Left hindlimb (tissue), 1 donor: ENCODE results near the gene RPS6KA5.
"Not testable (repeated sequence)": the region's sequence is repeated elsewhere in the genome, so short reads cannot be mapped to it uniquely, and the experiment has no call there.

ENCODE experiments used
- DNase-seq: peaks from one replicate; pipeline ENCODE4 v3.0.0-alpha.2; 2018

Gene RPS6KA5

DNA sequence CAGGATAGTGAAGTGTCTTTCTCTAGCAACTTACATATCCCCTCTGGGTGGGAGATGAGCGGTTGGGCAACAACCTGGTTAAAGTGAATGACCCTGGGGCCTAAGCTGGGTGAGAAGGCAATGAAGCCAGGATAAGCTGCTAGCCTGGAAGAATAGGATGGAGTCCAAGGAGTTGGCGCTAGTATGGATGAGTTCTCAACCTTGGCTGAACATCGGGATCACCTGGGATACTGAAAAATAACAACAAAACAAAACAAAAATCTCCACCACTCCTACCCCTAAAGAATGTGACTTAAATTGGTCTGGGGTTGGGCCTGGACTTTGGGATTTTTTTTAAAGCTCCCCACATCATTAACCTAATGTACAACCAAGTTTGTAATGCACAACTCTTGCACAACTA lies 4.8 kb upstream of the RPS6KA5 start:
- DNase-seq, result no peak

DNA sequence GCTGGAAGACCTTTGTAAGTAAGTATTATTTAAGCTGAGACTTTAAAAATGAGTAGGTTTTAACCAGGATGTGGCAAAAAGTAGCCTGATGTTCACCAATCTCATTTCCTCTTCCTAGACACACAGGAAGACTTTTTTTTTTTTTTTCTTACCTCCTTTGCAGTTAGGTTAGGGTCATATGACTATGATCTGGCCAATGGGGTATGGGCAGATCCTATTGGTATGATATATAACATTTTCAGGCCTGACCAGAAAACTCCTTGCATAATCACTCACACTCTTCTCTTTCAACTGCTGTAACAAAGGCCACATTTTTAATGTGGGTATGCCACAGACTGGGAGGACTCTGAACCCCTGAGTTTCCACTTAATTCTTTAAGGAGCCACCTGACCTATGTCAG lies 2.7 kb upstream of the RPS6KA5 start:
- no peak for DNase-seq

DNA sequence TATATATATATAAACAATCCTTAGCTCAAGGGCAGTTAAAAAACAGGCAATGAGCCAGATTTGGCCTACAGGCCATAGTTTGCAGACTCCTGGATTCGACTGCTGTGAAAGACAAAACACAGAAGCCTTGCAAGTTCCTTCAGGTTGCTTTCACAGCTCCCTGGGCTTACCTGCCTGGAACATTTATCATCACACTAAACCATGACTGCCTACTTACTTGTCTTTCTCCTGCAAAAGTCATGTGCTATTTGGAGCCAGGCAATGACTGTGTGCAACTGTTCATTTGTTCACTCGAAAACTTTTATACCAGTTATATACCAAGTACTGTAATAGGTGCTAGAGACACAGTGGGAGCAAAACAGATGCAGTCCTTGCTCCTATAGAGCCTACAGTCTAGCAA lies 2.2 kb upstream of the RPS6KA5 start:
- no peak for DNase-seq

DNA sequence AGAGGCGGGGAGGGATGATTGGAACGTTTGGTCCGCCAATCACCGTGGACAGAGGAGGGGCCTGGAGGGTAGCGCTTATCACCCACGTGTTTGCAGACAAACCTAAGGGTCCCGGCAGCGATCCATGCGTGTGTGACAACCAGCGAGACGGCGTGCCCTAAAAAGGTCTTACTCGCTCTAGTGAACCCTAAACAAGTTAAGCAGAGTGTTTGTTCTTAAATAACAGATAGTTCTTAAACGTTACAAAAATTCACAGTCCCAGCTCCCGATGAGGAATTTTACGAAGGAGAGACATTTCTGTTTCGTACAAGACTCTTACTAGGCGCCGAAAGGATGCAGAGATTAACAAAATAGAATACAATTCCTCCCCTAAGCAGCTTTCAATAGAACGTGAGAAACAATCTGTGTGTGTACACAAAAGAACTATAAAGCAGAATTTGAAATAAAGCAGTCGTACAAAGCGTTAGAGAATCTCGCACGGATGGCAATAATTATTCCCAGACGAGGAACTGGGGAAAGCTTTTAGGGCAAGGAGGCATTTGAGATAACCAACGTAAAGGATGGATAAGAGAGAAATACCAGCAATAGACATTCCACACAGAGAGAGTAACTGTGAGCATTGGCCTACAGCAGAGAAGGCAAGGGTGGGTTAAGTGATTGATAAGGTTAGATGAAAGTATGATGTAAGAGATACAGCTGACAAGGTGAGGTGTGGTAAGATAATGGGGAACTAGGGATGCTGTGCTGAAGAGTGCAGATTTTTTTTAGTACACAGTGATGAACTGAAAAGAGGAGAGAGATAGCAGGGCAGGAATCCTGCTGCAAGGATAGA lies 831 bp upstream of the RPS6KA5 start:
- DNase-seq, result no peak

DNA sequence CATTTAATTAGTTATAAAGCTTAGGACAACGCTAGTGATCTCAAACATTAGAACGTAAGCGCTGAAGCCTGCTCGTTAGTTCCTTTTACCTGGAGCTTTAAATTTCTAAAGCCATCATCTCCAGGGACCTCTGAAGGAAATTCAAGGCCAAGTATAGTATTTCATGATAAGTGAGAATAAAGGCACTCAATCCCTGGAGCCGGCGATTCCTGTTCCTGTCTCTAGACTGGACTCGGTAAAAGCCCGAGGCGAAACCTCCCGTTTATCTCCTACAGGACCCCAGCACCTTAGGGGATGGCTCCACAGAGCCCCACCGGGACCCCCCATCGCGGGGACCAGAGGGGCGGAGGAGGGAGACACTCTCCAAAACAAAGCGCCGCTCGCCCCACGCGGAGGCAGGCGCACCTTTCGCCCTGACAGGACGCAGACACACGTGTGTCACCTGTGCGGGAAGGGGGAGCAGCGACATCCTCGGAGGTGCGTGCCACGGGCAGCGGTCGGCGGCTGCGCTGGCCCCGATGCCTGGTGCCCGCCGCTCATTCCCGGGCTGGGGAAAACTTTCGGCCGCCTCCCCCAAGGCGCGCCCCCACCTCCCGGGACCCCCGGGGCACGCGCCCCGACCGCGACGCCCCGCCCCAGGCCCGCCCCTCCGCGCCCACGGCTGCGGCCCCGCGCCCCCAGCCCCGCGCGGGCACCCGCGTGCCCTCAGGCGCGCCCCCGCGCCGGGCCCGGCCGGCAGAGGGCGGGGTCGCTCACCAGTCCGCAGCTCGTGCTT lies 678 bp downstream of the RPS6KA5 start:
- DNase-seq, result peak; percentile 53

DNA sequence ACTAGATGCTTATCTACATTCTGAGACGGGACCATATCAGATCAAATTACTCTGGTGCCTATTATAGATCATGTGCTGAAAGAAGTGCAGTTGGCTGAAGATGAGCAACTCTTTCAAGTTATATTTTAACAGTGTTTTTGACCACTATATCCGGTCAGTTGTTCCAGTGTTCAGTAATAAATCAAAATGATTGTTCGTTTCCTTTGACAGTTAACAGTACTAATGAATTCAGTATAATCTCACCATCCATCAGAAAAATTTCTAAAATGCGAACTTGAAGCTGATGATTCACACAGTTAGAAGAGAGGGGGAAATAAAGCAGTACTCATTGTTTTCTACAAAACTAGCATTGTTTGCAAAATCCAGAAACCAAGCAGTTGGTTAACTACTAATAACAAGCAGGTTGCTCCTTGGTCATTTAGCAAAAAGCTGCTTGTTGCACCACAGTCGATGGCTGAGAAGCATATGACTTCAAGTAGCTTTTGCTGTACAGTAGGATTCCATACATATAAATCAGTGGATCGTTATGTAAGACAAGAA lies 2.3 kb downstream of the RPS6KA5 start:
- no peak for DNase-seq

DNA sequence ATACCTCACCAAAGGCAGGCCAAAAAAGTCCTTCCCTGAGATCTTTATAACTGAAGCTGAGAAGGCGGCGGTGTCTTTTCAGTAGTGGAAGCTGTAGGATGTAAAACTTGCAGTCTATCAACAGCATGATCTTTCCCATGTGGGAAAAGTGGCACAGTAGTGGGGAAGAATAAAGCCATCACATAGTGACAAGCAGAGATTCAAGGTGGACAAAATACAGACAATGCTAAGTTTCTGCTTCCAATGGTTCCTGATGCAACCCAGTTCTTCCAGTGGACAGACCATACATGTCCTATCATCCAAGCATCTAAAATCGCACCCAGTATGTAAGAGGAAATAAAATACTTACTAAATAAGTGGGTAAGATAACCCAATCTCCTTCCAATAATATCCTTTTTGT lies 4.1 kb downstream of the RPS6KA5 start:
- no peak for DNase-seq

DNA sequence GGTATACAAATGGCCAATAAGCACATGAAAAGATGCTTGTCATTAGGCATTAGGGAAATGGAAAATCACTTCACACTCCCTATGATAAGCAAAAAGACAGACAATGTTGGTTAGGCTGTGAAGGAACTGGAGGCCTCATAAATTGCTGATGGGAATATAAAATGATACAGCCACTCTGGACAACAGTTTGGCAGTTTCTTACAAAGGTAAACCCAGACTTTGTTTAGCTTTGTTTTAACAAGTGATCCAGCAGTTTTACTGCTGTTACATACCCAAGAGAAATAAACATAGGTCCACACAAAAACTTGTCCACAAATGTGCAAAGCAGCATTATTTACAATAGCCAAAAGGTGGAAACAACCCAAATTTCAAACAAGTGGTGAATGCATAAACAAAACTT lies 5.4 kb downstream of the RPS6KA5 start:
- no peak for DNase-seq

DNA sequence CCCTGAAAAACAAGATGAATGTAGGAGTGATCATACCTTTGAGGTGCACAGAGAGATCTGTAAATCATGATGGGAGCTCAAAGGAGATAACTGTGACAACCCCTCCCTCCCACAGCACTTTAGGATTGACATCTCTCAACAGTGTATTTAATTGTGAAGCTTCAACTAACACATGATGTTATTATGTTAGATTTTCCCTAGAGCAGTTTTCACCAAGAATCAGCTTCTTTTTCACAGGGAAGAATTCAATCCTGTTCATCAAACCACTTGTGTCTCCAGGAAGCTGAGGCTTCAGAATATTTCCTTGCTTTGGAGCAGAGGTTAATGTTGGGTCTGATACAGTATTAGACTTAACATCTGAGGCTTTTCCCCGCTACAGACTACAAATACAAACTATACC lies 11.8 kb downstream of the RPS6KA5 start:
- DNase-seq, result no peak

DNA sequence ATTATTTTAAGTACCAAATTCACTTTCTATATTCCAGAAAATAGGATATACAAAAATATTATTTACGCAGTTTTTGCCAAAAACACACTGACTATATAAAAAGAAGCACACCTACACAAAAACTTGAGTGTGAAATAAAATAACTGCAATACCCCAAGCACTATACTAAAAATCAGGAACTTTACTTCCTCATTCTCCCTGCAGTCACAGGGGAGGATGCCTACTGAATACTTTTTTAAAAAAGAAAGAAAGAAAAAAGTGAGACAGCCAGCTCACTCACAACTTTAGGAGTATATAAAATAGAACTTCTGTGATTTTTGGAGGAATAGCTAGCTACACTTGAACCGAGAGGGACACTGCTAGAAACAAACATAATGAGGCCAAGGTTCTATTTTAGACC lies 12.2 kb downstream of the RPS6KA5 start:
- no peak for DNase-seq

DNA sequence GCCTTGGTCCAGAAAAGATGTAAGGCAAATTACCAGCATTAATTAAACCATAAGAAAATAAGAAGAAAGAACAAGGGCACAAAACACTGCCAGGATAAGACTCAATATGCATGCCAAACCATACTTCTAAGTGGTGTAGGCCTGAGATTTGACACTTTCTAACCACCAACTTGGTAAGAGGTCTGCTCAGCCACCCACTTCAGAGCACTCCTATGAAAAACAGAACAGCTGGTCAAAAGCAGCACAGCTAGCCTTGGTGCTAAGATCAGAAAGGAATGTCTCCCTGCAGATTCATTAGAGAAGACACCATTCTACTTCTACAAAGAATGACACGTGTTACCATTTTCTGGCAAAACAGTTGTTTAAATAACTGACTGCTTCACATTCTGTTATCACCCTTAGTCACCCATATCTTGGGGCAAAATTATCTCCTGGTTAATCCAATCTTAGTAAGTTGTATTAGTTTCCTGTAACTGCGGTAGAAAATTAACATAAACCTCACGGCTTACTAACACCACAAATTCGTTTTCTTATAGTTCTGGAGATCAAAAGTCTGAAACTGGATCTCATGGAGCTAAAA lies 13.2 kb downstream of the RPS6KA5 start:
- no peak for DNase-seq

DNA sequence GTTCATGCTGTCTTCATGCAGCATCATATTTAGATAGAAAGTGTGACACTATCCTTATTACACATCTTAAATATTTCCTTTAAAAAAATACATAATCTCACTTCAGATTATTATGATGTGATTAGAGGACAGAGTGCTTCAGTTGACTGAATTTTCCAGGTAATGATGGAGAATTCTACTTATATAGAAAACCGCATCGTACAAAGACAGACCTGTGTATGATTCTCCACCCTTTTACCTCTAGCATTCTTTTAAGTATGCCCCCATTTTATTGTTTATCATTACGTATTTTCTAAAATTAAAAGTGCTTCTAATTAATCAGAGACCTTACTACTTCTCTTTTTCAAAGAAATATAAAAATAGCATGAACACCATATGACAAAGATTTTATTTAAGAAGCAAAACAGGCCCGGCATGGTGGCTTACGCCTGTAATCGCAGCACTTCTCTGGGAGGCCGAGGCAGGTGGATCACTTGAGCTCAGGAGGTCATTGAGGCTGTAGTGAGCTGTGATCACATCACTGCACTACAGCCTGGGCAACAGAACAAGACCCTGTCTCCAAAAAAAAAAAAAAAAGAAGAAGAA lies 13.9 kb downstream of the RPS6KA5 start:
- DNase-seq, result no peak

DNA sequence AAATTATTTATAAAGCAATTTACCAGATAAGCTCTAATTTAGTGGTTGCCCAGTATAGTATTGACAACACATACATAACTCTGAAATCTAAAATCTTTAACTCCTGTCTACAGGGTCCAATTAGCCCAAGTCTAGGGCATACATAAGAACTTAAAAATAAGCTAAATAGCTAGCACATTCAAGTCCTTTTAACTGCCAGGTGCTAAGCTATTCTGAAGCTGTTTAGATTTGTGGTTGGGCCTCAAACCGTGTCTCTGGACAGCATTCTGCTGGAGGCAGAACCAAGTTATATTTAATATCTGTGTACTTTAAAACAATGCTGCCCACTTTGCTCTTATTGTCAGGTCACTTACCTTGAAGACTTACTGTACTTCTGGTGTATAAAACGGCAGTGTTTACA lies 19.0 kb downstream of the RPS6KA5 start:
- no peak for DNase-seq

DNA sequence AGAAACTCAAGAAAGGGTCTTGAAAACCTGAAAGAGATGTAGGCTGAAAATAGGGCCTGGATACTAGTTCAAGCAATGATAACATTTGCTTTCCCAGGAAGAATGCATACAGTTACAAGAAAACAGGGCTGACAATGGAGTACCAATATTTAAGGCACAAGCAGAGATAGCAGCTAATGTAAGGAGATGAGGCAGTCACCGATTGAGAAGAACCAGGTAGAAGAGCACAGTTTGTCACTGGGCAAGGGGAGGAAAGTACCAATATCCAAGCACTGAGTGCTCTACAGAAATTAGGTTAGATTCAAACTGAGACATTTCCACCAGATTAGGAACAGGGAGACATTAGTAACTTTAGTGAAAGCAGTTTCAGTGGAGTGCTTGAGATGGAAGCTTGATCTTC lies 19.9 kb downstream of the RPS6KA5 start:
- no peak for DNase-seq

DNA sequence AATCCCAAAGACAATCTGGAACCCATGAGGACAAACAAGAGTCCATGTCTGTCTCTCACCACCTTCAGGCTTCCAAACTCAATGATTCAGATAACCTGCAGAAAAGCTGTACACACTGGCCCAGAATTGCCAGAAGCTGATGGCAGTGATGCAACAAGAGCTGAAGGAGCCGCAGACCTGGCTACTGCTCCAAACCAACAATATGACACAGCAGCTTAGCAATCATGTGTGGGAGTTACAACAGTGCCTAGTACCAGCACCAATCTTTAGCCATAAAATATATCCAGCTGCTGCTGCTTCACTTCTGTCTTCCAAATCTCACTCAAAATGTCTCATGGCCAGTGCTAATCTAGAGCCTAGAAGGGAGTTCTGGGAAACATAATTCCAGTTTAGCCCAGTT lies 22.0 kb downstream of the RPS6KA5 start:
- no peak for DNase-seq

DNA sequence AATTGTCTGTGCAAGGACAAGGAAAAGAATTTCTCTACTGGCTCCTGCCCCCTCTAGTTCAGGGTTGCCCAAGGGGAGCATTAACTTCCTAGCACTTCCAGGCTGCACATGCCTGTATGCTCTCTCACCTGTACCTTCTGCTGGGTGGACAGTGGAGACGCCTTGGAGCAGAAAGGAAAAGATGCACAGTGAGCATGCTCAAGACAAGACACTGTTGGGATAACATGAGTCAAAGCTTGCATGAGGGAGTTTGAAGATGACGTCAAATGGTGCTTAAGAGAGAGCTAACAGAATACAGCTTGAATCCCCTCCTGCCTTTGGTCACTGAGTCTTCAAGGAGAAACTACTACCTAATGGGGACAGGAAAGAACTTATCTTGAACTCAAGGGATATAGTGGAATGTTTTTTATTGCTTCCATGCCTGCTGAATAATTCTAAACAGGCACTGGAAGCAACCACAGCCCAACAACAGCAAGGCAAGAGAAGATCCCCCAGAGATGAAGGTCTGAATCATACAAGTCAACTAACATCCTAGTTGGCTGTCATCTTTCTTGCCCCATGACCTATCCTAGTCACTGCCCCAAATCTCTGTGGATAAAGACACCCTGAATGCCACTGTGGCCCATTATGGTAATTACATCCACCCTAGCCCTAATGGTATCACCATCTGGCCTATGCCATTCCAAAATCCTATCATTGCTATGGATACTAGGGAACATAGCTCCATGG lies 23.5 kb downstream of the RPS6KA5 start:
- no peak for DNase-seq

DNA sequence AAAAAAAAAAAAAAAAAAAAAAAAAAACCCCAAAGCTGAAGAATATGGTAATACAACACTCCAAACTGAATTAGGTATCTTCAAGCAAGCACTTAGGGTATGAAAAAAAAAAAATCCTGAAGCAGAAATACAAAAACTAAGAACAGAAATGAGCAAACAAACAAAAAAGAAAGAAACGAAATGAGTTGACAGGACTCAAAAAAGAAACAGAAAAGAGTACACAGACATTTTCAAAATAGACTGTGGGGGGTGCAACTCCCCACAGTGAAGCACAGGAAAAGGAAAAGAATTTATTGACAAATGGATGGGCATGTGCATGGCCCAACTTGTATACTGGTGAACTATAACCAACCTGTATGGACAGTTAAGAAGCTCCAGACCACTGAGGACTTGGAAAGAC lies 24.6 kb downstream of the RPS6KA5 start:
- DNase-seq, result no peak

DNA sequence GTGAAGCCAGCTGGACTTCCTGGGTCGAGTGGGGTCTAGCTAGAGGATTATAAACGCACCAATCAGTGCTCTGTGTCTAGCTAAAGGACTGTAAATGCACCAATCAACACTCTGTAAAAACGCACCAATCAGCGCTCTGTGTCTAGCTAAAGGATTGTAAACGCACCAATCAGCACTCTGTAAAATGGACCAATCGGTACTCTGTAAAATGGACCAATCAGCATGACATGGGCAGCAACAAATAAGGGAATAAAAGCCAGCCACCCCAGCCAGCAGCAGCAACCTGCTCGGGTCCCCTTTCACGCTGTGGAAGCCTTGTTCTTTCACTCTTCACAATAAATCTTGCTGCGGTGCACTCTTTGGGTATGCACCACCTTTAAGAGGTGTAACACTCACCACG lies 26.1 kb downstream of the RPS6KA5 start:
- DNase-seq, result not testable (repeated sequence)

DNA sequence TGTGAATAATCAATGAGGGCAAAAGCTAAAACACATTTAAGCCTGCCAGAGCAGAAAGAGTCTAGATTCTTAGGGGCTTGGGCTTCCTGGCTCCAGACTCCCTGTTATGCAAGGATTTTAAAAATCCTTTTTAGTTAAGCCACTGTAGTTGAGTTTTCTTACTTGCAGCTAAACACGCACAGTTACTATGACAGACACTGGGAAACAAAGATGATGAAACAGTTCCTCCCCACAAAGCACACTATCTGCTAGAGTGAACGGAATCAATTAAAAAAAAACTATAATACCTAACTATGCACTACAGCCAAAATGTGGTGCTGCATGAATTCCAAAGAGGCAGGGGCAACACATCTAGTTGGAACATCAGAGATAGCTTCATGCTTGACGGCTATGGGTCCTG lies 28.2 kb downstream of the RPS6KA5 start:
- no peak for DNase-seq

DNA sequence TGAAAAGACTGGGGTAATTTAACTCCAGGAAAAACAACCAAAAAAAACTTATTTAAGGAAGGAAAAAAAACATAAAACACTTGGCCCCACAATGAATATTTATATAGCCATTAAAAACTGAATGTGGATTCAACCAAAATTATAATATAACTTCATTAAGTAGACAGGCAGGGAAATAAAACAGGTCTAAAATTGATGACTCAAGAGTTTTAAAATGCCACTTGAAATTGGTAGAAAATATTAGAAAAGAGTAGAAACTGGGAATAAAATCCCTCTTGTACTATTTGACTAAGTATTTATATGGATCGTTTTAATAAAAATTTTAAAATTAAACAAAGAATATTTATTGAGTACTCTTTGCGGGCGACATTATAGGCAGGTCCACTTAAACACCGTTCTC lies 28.8 kb downstream of the RPS6KA5 start:
- DNase-seq, result no peak

DNA sequence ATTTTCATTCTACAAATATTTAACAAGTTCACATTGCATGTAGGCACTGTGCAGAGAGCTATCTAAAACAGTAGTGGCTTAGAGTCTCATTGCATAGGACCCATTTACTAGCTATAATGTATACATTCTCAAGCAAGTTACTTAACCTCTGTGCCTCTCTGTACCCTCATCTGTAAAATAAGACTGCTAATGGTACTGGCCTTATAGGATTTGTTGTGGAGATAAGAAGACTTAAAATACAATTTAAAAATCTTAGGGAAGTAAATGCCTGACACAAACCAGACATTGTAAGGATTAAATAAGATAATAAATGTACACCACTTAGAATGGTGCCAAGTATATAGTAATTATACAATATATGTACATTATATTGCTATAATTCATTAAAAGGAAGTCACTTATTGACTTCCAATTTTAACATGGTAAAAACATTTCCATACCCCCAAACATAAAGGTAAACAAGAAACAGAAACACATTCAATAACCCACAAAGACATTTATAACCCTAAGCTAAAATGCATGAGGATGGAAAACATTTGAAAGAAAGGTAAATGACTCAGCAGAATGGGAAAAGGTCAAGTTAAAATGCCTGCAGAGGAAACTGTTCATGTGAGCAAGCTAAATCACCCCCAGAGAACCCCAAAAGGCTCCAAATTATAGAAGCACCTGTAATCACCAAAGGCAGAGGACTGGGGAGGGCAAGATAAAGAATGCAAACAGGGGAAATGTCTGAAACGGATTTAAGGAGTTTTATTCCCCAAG lies 30.8 kb downstream of the RPS6KA5 start:
- no peak for DNase-seq

DNA sequence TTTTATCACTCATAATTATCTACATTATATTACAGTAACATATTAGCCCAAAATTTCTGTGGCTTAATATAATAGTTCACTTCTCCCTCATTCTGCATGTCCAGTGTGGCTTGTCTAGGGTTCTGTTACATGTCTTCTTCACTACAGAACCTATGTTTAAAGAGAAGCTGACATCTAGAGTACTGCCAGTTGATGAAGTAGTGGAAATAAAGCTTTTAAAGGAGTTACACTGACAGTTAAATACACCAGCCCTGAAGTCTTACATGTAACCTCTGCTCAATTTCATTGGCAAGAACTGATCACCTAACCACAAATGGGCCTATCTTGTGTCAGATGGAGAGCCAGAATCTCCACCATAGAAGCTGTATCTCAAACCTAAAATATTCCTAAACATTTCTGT lies 32.9 kb downstream of the RPS6KA5 start:
- no peak for DNase-seq
